Endothelial cell of umbilical vein (primary cell): ENCODE data around the gene SOX10. TPM values are rescaled to one million over a fixed set of nuclear protein-coding genes. Genes with fewer than 3 reads are reported as not detected.
"Not testable (repeated sequence)": the region's sequence is repeated elsewhere in the genome, so short reads cannot be mapped to it uniquely, and the experiment has no call there.

Experiments
- BruUV-seq: library from RNA; stranded (reverse); fragments of 400-500 nt; replicated peaks from 2 replicates; lab custom pipeline; 2021; lab: Mats Ljungman, UMichigan
- CTCF ChIA-PET: fragments of 300-600, 350-600 bp; sonication (Branson Sonifier 250); formaldehyde crosslinking; loops from one replicate; lab custom pipeline; 2021; ENCODE audit warnings: antibody characterized with exemption, inconsistent platforms; lab: Charles Lee
- POLR2A ChIA-PET: fragments of 300-600, 350-600 bp; sonication (Branson Sonifier 250); formaldehyde crosslinking; loops from one replicate; lab custom pipeline; 2021; ENCODE audit warnings: antibody characterized with exemption, inconsistent platforms; lab: Charles Lee
- DNase-seq: peaks from one replicate; pipeline ENCODE4 v3.0.0-alpha.2; 2011; ENCODE audit warnings: low read depth, low spot score
- FAIRE-seq: peaks from 2 replicates; lab custom pipeline; 2011; peaks lifted over from hg19 to GRCh38; lab: Jason Lieb, UNC
- H2AFZ ChIP-seq: 2 replicates; pipeline ENCODE4 v1.6.0; 2012; ENCODE audit warnings: low read depth, low read length, control low read depth, inconsistent platforms
- H3K27ac ChIP-seq: 2 replicates; pipeline ENCODE4 v1.5.1; 2011; ENCODE audit warnings: low read depth, mild to moderate bottlenecking, control low read depth, low read length, moderate library complexity; ENCODE audit not compliant: insufficient read depth
- H3K27me3 ChIP-seq, 2 experiments: 2 replicates each; pipeline versions ENCODE4 v1.6.0 to v1.6.1; 2011; ENCODE audit warnings: low read length in 2 of 2, mixed read lengths in 1 of 2; ENCODE audit not compliant: control insufficient read depth in 2 of 2, insufficient read depth in 2 of 2
- H3K36me3 ChIP-seq, 2 experiments: 2 replicates in 1 of 2; 3 replicates in 1 of 2; pipeline ENCODE4 v1.5.1; 2011; ENCODE audit warnings: low read length in 2 of 2, mild to moderate bottlenecking in 1 of 2, moderate library complexity in 1 of 2; ENCODE audit not compliant: control insufficient read depth in 2 of 2, insufficient read depth in 2 of 2; ENCODE audit errors: extremely low read depth in 1 of 2
- H3K4me1 ChIP-seq: 3 replicates; pipeline ENCODE4 v1.5.1; 2011; ENCODE audit warnings: mild to moderate bottlenecking, low read length; ENCODE audit not compliant: control insufficient read depth, insufficient read depth; ENCODE audit errors: extremely low read depth
- H3K4me2 ChIP-seq: 2 replicates; pipeline ENCODE4 v1.6.1; 2011; ENCODE audit warnings: low read length, control low read depth, mixed read lengths; ENCODE audit not compliant: insufficient read depth
- H3K4me3 ChIP-seq, 3 experiments: fragments of 200-600 bp in 1 of 3; sonication (generic), shearing (Covaris generic) in 1 of 3; replicated peaks in 1 of 3; 2 replicates each; pipeline ENCODE4 v1.5.1; 2011 to 2016; ENCODE audit warnings: control low read depth in 3 of 3, low read length in 3 of 3, mild to moderate bottlenecking in 2 of 3, inconsistent platforms in 1 of 3, low read depth in 1 of 3, moderate library complexity in 1 of 3; ENCODE audit not compliant: insufficient read depth in 1 of 3
- H3K79me2 ChIP-seq: 2 replicates; pipeline ENCODE4 v1.6.0; 2012; ENCODE audit warnings: low read length, inconsistent platforms; ENCODE audit not compliant: control insufficient read depth, insufficient read depth
- H3K9ac ChIP-seq: replicated peaks from 2 replicates; pipeline ENCODE3; 2011; ENCODE audit warnings: low read length, control low read depth; ENCODE audit not compliant: insufficient read depth; ENCODE audit errors: extremely low read depth
- H3K9me1 ChIP-seq: replicated peaks from 3 replicates; pipeline ENCODE4 v1.6.0; 2011; ENCODE audit warnings: mild to moderate bottlenecking, low read length; ENCODE audit not compliant: control insufficient read depth, insufficient read depth; ENCODE audit errors: extremely low read depth
- H3K9me3 ChIP-seq: replicated peaks from 2 replicates; pipeline ENCODE4 v1.5.1; 2012; ENCODE audit warnings: low read length, inconsistent platforms; ENCODE audit not compliant: control insufficient read depth, insufficient read depth
- H4K20me1 ChIP-seq: replicated peaks from 2 replicates; pipeline ENCODE3; 2011; ENCODE audit warnings: mild to moderate bottlenecking, low read length; ENCODE audit not compliant: control insufficient read depth, insufficient read depth; ENCODE audit errors: extremely low read depth
- EZH2 ChIP-seq: IDR thresholded peaks from 2 replicates; pipeline ENCODE4 v1.6.1; 2012; ENCODE audit warnings: borderline replicate concordance, low read depth, mild to moderate bottlenecking, moderate library complexity, low read length, inconsistent platforms; ENCODE audit not compliant: severe bottlenecking
- FOS ChIP-seq: IDR thresholded peaks from 2 replicates; pipeline ENCODE4 v1.6.1; 2011; ENCODE audit warnings: mild to moderate bottlenecking, low read length, moderate library complexity, borderline replicate concordance; ENCODE audit not compliant: insufficient read depth
- GATA2 ChIP-seq: IDR thresholded peaks from 2 replicates; pipeline ENCODE4 v1.7.0; 2011; ENCODE audit warnings: low read depth, mild to moderate bottlenecking, moderate library complexity, mixed read lengths, low read length; ENCODE audit not compliant: insufficient read length, insufficient read depth
- JUN ChIP-seq: IDR thresholded peaks from 2 replicates; pipeline ENCODE4 v1.6.1; 2011; ENCODE audit warnings: borderline replicate concordance, low read depth; ENCODE audit not compliant: insufficient read length, insufficient read depth
- dilution Hi-C: fragments of 300-500 bp; cut with MboI; formaldehyde crosslinking; loops from one replicate; pipeline ENCODE4 v1.15.0; 2019; ENCODE audit warnings: low sequenced_read_pairs; ENCODE audit not compliant: extremely low pct_ligation_motif_present
- intact Hi-C: fragments of 100-400 bp; cut with micrococcal nuclease; formaldehyde crosslinking; loops from one replicate; pipeline ENCODE4 v1.10.0; 2022
- polyA plus RNA-seq, 4 experiments: library from polyadenylated mRNA; depleted of rRNA in 3 of 4; stranded (reverse) in 3 of 4; unstranded in 1 of 4; fragments of >200 nt; gene quantifications; 2 replicates each; pipeline versions ENCODE4 v1.2.1 to v1.2.3, GENCODE V29; 2011 to 2012; ENCODE audit warnings: missing spikeins in 1 of 4
- total RNA-seq: library from RNA; stranded (reverse); gene quantifications from 2 replicates; pipeline ENCODE4 v1.2.3, GENCODE V29; 2021

Gene SOX10
- total and polyA plus RNA-seq, 2 donors (not counting 3 experiments of a cell fraction or from before 2014, with no cell fraction given) = not detected

DNA sequence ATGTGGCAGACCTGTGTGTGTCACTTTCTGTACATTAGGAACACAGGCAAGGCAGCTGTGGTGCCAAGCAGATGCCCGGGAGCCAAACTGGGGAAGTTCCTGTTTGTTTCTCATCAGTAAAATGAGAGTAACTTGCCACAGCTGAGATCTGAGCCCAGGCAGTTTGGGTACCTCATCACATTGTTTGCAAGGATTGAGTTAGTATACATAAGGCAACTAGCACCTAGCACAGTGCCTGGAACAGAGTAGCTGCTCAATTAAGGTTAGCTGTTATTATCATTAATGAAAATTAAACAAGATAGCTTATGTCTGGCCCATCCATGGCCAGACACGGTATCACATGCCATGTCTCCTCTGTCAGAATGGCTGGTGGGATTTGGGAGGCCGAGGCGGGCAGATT, 7.8 kb downstream of the SOX10 start:
- POLR2A ChIA-PET = no interaction called here

DNA sequence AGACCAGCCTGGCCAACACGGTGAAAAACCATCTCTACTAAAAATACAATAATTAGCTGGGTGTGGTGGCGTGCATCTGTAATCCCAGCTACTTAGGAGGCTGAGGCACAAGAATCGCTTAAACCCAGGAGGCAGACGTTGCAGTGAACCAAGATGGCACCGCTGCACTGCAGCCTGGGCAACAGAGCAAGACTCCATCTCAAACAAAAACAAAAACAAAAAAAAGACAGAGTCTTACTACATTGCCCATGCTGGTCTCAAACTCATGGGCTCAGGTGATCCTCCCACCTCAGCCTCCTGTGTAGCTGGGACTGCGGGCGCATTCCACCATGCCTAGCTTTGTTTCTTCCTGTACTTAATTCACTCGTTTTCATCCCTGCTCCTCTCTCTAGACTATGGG, 8.3 kb downstream of the SOX10 start:
- H3K9ac ChIP-seq, H4K20me1 ChIP-seq, H2AFZ ChIP-seq, dilution Hi-C loops, DNase-seq, H3K9me1 ChIP-seq, H3K9me3 ChIP-seq, H3K4me1 ChIP-seq, POLR2A ChIA-PET, H3K79me2 ChIP-seq, H3K36me3 ChIP-seq, H3K4me3 ChIP-seq, H3K4me2 ChIP-seq, H3K27me3 ChIP-seq, FAIRE-seq, H3K27ac ChIP-seq, intact Hi-C loops, BruUV-seq: not testable (repeated sequence)
- CTCF ChIA-PET = interaction anchor here (1.1 kb wide), 1 partner anchor 11 kb away, joined by 4 read pairs; no protein-coding TSS in a partner anchor

More for the DNA sequence above, 7.8 kb downstream of the SOX10 start:
- no peaks in the 10 kb centered on the region for H3K27me3 ChIP-seq
- no peaks in the 10 kb centered on the region for H3K4me1 ChIP-seq
- H3K9me1 ChIP-seq = no peaks in the 10 kb centered on the region
- no peak for DNase-seq
- no peak overlapping the region for H3K4me2 ChIP-seq
- no peak overlapping the region for H3K27ac ChIP-seq
- no peaks in the 10 kb centered on the region for H3K9me3 ChIP-seq
- TF ChIP-seq JUN = no peak
- TF ChIP-seq FOS = no peak
- no peak for TF ChIP-seq EZH2
- no peak for TF ChIP-seq GATA2
- no peaks in the 10 kb centered on the region for H4K20me1 ChIP-seq
- BruUV-seq = no TSS peak
- no peak overlapping the region for H3K4me3 ChIP-seq
- dilution Hi-C loops (no loop called here), intact Hi-C loops (no loop called here)
- FAIRE-seq = no peak
- no peaks in the 10 kb centered on the region for H3K79me2 ChIP-seq
- no peak overlapping the region for H3K9ac ChIP-seq
- no peak overlapping the region for H2AFZ ChIP-seq
- CTCF ChIA-PET = interaction anchor here (1.1 kb wide), 1 partner anchor 12 kb away, joined by 4 read pairs; no protein-coding TSS in a partner anchor
- H3K36me3 ChIP-seq = no peaks in the 10 kb centered on the region
